A549 (cell line): ENCODE results near the gene SEMA5B. TPM values are rescaled to one million over a fixed set of nuclear protein-coding genes. Genes with fewer than 3 reads are reported as not detected.

Experiments
- ATAC-seq, 2 experiments: fragments of 200-7000 bp in 1 of 2; fragments of >200 bp in 1 of 2; cut with Nextera tagmentation in 1 of 2; cut with Tn5 transposase in 1 of 2; 3 replicates each; pipeline versions ENCODE4 v1.8.0 to v1.9.1; 2018 to 2020; ENCODE audit warnings: mild to moderate bottlenecking in 1 of 2, moderate library complexity in 1 of 2
- CTCF ChIA-PET: fragments of 300-600 bp; sonication (Branson Sonifier 250); formaldehyde crosslinking; extraction: SDS; loops from one replicate; lab custom pipeline; 2021; ENCODE audit warnings: antibody characterized with exemption, inconsistent platforms; lab: Yijun Ruan, JAX
- POLR2A ChIA-PET: fragments of 350-600 bp; formaldehyde crosslinking; extraction: SDS; loops from one replicate; lab custom pipeline; 2021; ENCODE audit warnings: antibody characterized with exemption, inconsistent platforms; lab: Yijun Ruan, JAX
- DNase-seq, 2 experiments: peaks; one replicate each; pipeline versions ENCODE4 v3.0.0 to v3.0.0-alpha.2; 2011 to 2016; ENCODE audit warnings: low read depth in 1 of 2, low spot score in 1 of 2
- FAIRE-seq: peaks from 2 replicates; lab custom pipeline; 2011; peaks lifted over from hg19 to GRCh38; lab: Jason Lieb, UNC
- H3K27ac ChIP-seq, 2 experiments: fragments of >200 bp; sonication (Bioruptor Twin); formaldehyde crosslinking; 3 replicates each; pipeline ENCODE4 v1.5.1; 2016 to 2017
- H3K4me1 ChIP-seq: fragments of >200 bp; sonication (Bioruptor Twin); formaldehyde crosslinking; 3 replicates; pipeline ENCODE4 v1.6.1; 2016
- H3K4me2 ChIP-seq: fragments of >200 bp; sonication (Bioruptor Twin); formaldehyde crosslinking; 3 replicates; pipeline ENCODE4 v1.6.1; 2016
- H3K4me3 ChIP-seq: fragments of >200 bp; sonication (Bioruptor Twin); formaldehyde crosslinking; 3 replicates; pipeline ENCODE4 v1.5.1; 2016
- H3K9me3 ChIP-seq: fragments of >200 bp; sonication (Bioruptor Twin); formaldehyde crosslinking; 3 replicates; pipeline ENCODE4 v1.6.1; 2016
- BHLHE40 ChIP-seq: IDR thresholded peaks from 2 replicates; pipeline ENCODE4 v1.6.1; 2012; ENCODE audit warnings: low read depth, low read length, inconsistent platforms
- CBX2 ChIP-seq: fragments of 200-600 bp; sonication (generic); IDR thresholded peaks from 2 replicates; pipeline ENCODE4 v1.6.1; 2016; ENCODE audit warnings: low read depth, mild to moderate bottlenecking, borderline replicate concordance
- CHD2 ChIP-seq: fragments of 150-350 bp; IDR thresholded peaks from 2 replicates; pipeline ENCODE4 v1.6.1; 2014; ENCODE audit warnings: low read length; ENCODE audit not compliant: partially characterized antibody
- CHD4 ChIP-seq: fragments of 200-600 bp; sonication (generic); IDR thresholded peaks from 2 replicates; pipeline ENCODE4 v1.6.1; 2016; ENCODE audit warnings: antibody characterized with exemption, mild to moderate bottlenecking, borderline replicate concordance
- EP300 ChIP-seq, 2 experiments: fragments of >200 bp; sonication (Bioruptor Twin); formaldehyde crosslinking; IDR thresholded peaks; 2 replicates in 1 of 2; 3 replicates in 1 of 2; pipeline ENCODE4 v1.6.1; 2016 to 2017
- FOSL2 ChIP-seq, 2 experiments: fragments of 450-650 bp in 1 of 2; fragments of >200 bp in 1 of 2; sonication (Bioruptor Twin) in 1 of 2; formaldehyde crosslinking; IDR thresholded peaks; 2 replicates each; pipeline versions ENCODE4 v1.5.0 to v1.6.1; 2016 to 2020; ENCODE audit warnings: mild to moderate bottlenecking in 1 of 2, moderate library complexity in 1 of 2
- FOXS1 ChIP-seq: fragments of 250-450 bp; sonication (Bioruptor Pico); IDR thresholded peaks from 2 replicates; pipeline ENCODE4 v1.5.0; 2020; ENCODE audit warnings: mild to moderate bottlenecking, moderate library complexity
- HDAC2 ChIP-seq: fragments of 200-600 bp; sonication (generic); IDR thresholded peaks from 2 replicates; pipeline ENCODE4 v1.6.1; 2016
- HEYL ChIP-seq: fragments of 250-450 bp; sonication (Bioruptor Pico); IDR thresholded peaks from 2 replicates; pipeline ENCODE4 v1.8.0; 2021; ENCODE audit warnings: mild to moderate bottlenecking, moderate library complexity
- HOXB5 ChIP-seq: fragments of 250-450 bp; sonication (Bioruptor Pico); IDR thresholded peaks from 2 replicates; pipeline ENCODE4 v1.5.0; 2020; ENCODE audit warnings: mild to moderate bottlenecking, moderate library complexity
- KDM5A ChIP-seq: fragments of 200-600 bp; sonication (generic); IDR thresholded peaks from 2 replicates; pipeline ENCODE4 v1.6.1; 2016; ENCODE audit warnings: antibody characterized with exemption, mild to moderate bottlenecking
- MYC ChIP-seq: IDR thresholded peaks from 2 replicates; pipeline ENCODE4 v1.6.1; 2012; ENCODE audit warnings: mild to moderate bottlenecking, inconsistent platforms, low read length, improper control_type of control experiment, borderline replicate concordance
- PHF8 ChIP-seq: fragments of 200-600 bp; sonication (generic); IDR thresholded peaks from 2 replicates; pipeline ENCODE4 v1.6.1; 2016; ENCODE audit warnings: low read depth, mild to moderate bottlenecking, antibody characterized with exemption, moderate library complexity, borderline replicate concordance
- POLR2A ChIP-seq: IDR thresholded peaks from 2 replicates; pipeline ENCODE4 v1.6.1; 2012; ENCODE audit warnings: mild to moderate bottlenecking, low read length
- RAD21 ChIP-seq, 2 experiments: fragments of >200 bp in 1 of 2; sonication (Bioruptor Twin) in 1 of 2; formaldehyde crosslinking in 1 of 2; IDR thresholded peaks in 1 of 2; conservative IDR thresholded peaks in 1 of 2; 2 replicates in 1 of 2; 3 replicates in 1 of 2; pipeline ENCODE4 v1.6.1; 2012 to 2018; ENCODE audit warnings: inconsistent platforms in 1 of 2
- RCOR1 ChIP-seq: fragments of 150-350 bp; IDR thresholded peaks from 2 replicates; pipeline ENCODE4 v1.6.1; 2014; ENCODE audit warnings: antibody characterized with exemption, low read length, low read depth
- RNF2 ChIP-seq: fragments of 200-600 bp; sonication (generic); IDR thresholded peaks from 2 replicates; pipeline ENCODE4 v1.6.1; 2016; ENCODE audit warnings: low read depth, mild to moderate bottlenecking, antibody characterized with exemption, moderate library complexity, borderline replicate concordance
- SMC3 ChIP-seq: fragments of >200 bp; sonication (Bioruptor Twin); formaldehyde crosslinking; IDR thresholded peaks from 3 replicates; pipeline ENCODE4 v1.6.1; 2018; ENCODE audit warnings: inconsistent platforms
- TP53 ChIP-seq: fragments of 250-450 bp; sonication (Bioruptor Pico); IDR thresholded peaks from 2 replicates; pipeline ENCODE4 v1.5.0; 2021; ENCODE audit warnings: mild to moderate bottlenecking, moderate library complexity
- ZFP36 ChIP-seq: fragments of 450-650 bp; IDR thresholded peaks from 2 replicates; pipeline ENCODE4 v1.6.1; 2014; ENCODE audit warnings: borderline replicate concordance; ENCODE audit not compliant: partially characterized antibody
- WGBS: methylation state at CpG from one replicate; pipeline ENCODE4 v1.1.6; 2017; ENCODE audit errors: missing lambda C conversion rate; 5-methylcytosine and 5-hydroxymethylcytosine counted together
- polyA plus RNA-seq, 4 experiments: library from polyadenylated mRNA; depleted of rRNA in 3 of 4; stranded (reverse); fragments of >200 nt; fragmentation: RNase III in 1 of 4; extraction: RNeasy Plus Mini Kit Qiagen cat#74134 plus additional on column Dnase treatment in 1 of 4; gene quantifications; 2 replicates in 3 of 4; 3 replicates in 1 of 4; pipeline ENCODE4 v1.2.3, GENCODE V29; 2011 to 2017
- TF ChIP-seq, protein P1 (sequence below): IDR thresholded peaks from 2 replicates; pipeline ENCODE4 v1.6.1; 2012; ENCODE audit warnings: low read depth, borderline replicate concordance
- TF ChIP-seq, protein P2 (sequence below): fragments of >200 bp; sonication (Bioruptor Twin); formaldehyde crosslinking; IDR thresholded peaks from 3 replicates; pipeline ENCODE4 v1.5.1; 2016

The SEMA5B gene
- polyA plus RNA-seq, 2 of the 4 experiments (the other 2 are of a cell fraction) = 0.03 TPM; not detected in 1

DNA sequence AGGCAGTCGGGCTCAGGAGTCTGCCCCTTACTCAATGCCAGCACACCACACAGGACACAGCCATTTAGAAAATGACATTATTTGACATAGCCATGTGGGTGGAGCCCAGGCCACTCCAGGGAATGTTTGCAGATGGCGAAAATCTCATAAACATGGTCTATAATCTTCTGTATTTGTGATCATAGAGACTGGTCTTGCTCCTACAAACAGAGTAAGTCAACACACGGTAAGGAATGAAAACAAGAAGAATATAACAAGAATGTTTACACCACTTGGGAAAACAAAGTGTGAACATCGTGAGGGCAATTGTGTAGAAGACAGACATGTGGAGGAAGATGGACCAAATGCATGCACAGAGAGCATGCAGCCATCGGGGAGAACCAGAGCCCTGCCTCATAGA is 68.2 kb downstream of the SEMA5B start:
- no peak for ATAC-seq
- TF ChIP-seq CHD4 (no peak), RAD21 (conservative IDR thresholded peaks at IDR 0.05 in 1 of 2, IDR thresholded peaks at IDR 0.05 in 1 of 2) (no peak), PHF8 (no peak)
- TF ChIP-seq, protein P1, sequence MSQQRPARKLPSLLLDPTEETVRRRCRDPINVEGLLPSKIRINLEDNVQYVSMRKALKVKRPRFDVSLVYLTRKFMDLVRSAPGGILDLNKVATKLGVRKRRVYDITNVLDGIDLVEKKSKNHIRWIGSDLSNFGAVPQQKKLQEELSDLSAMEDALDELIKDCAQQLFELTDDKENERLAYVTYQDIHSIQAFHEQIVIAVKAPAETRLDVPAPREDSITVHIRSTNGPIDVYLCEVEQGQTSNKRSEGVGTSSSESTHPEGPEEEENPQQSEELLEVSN = no peak
- DNase-seq = no peak
- no peak overlapping the region for H3K4me2 ChIP-seq
- H3K9me3 ChIP-seq = no peaks in the 10 kb centered on the region
- POLR2A ChIA-PET = no interaction called here
- WGBS = 41% methylated on average over 5 of the region's 5 CpGs
- no peak overlapping the region for H3K4me3 ChIP-seq
- FAIRE-seq = no peak
- CTCF ChIA-PET = interaction anchor here (9.4 kb wide), 1 partner anchor 17 kb away, joined by 50 read pairs; no protein-coding TSS in a partner anchor
- 0 out of 3 replicates have a peak, but pooled peaks cover 4% of the 10 kb centered on the region for H3K4me1 ChIP-seq
- no peak overlapping the region for H3K27ac ChIP-seq

DNA sequence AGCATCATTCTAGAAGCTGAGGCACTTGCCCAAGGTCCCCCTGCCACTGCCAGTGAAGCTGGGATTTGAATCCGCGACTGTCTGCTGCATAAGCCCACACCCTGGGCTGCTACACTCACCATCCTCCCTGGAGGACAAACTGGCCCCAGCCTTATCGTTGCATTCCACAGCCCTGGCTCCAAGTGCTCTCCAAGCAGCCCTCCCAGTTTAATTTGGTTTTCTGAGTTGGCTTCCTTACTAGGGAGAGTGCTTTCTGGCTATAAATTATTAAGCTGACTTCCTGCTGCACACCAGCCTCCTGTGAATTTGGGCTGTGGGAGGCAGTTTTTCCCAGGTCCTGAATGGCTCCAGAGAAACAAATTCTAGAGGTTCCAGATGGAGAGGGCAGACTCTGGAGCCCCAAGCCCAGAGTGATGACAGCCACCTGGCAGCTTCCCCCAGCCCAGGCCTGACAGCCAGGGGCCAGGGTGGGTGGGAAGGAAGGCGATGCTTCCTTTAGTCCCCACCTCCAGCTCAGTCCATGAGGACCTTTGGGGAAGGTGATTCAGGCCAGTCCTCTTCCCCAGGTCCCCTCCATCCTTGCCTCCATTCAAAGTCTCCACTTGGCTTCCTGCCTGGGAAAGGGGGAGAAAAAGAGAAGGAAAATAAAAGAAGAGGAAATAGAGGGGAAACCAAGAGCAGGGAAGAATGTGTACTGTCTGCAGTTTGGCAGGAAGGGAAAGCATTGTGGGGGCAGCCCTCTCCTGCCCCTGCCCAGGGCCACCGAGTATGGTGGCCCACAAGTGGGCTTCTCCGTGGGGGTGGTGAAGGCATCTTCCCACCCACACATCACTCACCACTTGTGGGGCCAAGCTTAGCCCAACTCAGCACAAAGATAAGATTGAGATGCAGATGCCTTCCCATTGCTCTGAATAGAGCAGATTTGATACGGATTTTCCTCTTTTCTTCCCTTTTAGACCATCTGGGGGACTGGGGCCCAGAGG is 69.6 kb downstream of the SEMA5B start:
- ATAC-seq = no peak; a peak in 1 of 6 replicates
- H3K4me3 ChIP-seq = no peak overlapping the region
- 49% methylated on average over 7 of the region's 7 CpGs for WGBS
- CTCF ChIA-PET = interaction anchor here (1.0 to 9.4 kb wide), 4 partner anchors 15 to 70 kb away, joined by 3 to 50 read pairs (median 5); partner anchors contain the start of gene SEMA5B
- H3K9me3 ChIP-seq = no peaks in the 10 kb centered on the region
- H3K27ac ChIP-seq = no peak overlapping the region
- H3K4me1 ChIP-seq = 0 out of 3 replicates have a peak, but pooled peaks cover 4% of the 10 kb centered on the region
- TF ChIP-seq FOXS1 (CRISPR knock-in tag) (no peak), TP53 (CRISPR knock-in tag) (no peak), HDAC2 (no peak), RCOR1 (no peak), HEYL (no peak), BHLHE40 (no peak), RNF2 (no peak), CHD2 (no peak), SMC3 (no peak), MYC (no peak), POLR2A (no peak), CBX2 (no peak), EP300 (IDR thresholded peaks at IDR 0.05) (no peak), HOXB5 (CRISPR knock-in tag) (no peak), ZFP36 (no peak), FOSL2 (IDR thresholded peaks at IDR 0.05) (no peak), FOSL2 (CRISPR knock-in tag; IDR thresholded peaks at IDR 0.05) (no peak), KDM5A (no peak)
- TF ChIP-seq, protein P1 = no peak
- TF ChIP-seq, protein P2, sequence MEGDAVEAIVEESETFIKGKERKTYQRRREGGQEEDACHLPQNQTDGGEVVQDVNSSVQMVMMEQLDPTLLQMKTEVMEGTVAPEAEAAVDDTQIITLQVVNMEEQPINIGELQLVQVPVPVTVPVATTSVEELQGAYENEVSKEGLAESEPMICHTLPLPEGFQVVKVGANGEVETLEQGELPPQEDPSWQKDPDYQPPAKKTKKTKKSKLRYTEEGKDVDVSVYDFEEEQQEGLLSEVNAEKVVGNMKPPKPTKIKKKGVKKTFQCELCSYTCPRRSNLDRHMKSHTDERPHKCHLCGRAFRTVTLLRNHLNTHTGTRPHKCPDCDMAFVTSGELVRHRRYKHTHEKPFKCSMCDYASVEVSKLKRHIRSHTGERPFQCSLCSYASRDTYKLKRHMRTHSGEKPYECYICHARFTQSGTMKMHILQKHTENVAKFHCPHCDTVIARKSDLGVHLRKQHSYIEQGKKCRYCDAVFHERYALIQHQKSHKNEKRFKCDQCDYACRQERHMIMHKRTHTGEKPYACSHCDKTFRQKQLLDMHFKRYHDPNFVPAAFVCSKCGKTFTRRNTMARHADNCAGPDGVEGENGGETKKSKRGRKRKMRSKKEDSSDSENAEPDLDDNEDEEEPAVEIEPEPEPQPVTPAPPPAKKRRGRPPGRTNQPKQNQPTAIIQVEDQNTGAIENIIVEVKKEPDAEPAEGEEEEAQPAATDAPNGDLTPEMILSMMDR = no peak
- FAIRE-seq = no peak
- POLR2A ChIA-PET = no interaction called here
- DNase-seq = no peak
- no peak overlapping the region for H3K4me2 ChIP-seq
